Stomach smooth muscle (tissue), 2 donors: ENCODE data around the gene CNTNAP5.

Experiments used
- H3K27ac ChIP-seq: one replicate; pipeline ENCODE4 v1.7.0; 2013; ENCODE audit warnings: mild to moderate bottlenecking, low read length, inconsistent platforms
- H3K27me3 ChIP-seq, 2 donors: one replicate each; pipeline ENCODE4 v1.7.0; 2013; ENCODE audit warnings: low read length in 2 of 2; ENCODE audit not compliant: insufficient read depth in 2 of 2, control insufficient read depth in 1 of 2
- H3K36me3 ChIP-seq, 2 donors: one replicate each; pipeline ENCODE4 v1.7.0; 2013; ENCODE audit warnings: low read length in 2 of 2; ENCODE audit not compliant: control insufficient read depth in 2 of 2, insufficient read depth in 2 of 2
- H3K4me1 ChIP-seq: one replicate; pipeline ENCODE4 v1.7.0; 2013; ENCODE audit warnings: low read length; ENCODE audit not compliant: control insufficient read depth, insufficient read depth
- H3K4me3 ChIP-seq, 2 donors: one replicate each; pipeline ENCODE4 v1.7.0; 2013; ENCODE audit warnings: low read length in 2 of 2
- H3K9ac ChIP-seq, 2 donors: one replicate each; pipeline ENCODE4 v1.7.0; 2013; ENCODE audit warnings: low read length in 2 of 2, mild to moderate bottlenecking in 1 of 2
- H3K9me3 ChIP-seq, 2 donors: one replicate each; pipeline ENCODE4 v1.7.0; 2013; ENCODE audit warnings: low read length in 2 of 2; ENCODE audit not compliant: control insufficient read depth in 2 of 2
- donor health status: healthy.
- donor health status: Pancreatic carcinoma.

Gene CNTNAP5

DNA sequence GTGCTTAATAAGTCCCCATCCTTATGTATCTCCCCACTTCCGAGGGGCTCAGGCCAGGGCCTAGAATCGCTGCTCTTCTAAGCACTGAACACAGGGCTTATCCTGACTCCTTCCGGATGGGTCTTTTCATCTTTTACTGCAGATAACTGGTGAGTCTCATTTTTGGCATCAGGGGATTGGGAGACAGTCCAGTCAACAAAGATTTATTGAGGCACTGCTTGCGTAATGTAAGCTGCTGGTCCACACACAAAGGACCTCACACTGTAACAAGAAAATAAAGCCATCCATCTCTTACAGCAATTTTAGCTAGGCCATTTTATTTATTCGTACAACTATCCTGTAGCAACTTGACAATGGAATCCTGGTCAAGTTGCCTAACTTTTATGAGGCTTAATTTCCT, 600.5 kb downstream of the CNTNAP5 start:
- no peaks in the 10 kb centered on the region for H3K9me3 ChIP-seq
- no peak overlapping the region for H3K27ac ChIP-seq
- no peaks in the 10 kb centered on the region for H3K36me3 ChIP-seq
- H3K9ac ChIP-seq, result no peak overlapping the region
- no peak overlapping the region for H3K4me3 ChIP-seq
- H3K27me3 ChIP-seq, result no peaks in the 10 kb centered on the region
- H3K4me1 ChIP-seq, result no peaks in the 10 kb centered on the region

DNA sequence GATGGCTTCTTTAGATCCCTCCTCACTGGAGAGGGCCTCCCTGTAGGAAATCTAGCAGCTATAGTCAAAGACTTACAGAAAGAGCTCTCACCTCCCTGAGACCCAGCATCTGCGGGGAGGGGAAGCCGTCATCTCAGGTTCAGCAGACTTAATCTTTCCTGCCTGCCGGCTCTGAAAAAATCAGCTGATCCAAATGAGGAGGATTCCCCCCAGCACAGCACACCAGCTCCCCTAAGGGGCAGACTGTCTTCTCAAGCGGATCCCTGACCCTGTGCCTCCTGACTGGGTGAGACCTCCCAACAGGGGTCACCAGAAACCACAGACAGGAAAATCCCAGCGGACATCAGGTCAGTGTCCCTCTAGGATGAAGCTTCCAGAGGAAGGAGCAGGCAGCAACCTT, 601.9 kb downstream of the CNTNAP5 start:
- no peak overlapping the region for H3K4me3 ChIP-seq
- no peak overlapping the region for H3K27ac ChIP-seq
- H3K36me3 ChIP-seq, result no peaks in the 10 kb centered on the region

DNA sequence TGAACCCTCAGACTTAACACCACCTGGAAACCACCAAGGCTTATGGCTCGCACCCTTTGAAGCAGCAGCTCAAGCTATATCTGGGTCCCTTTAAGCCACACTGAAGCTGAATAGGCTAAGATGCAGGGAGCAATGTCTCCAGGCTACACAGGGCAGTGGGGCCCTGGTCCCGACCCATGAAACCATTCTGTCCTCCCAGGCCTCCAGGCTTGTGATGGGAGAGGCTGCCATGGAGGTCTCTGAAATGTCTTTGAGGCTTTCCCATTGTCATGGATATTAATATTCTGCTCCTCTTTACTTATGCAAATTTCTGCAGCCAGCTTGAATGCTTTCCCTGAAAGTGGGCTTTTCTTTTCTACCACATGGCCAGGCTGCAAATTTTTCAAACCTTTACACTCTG, 608.7 kb downstream of the CNTNAP5 start:
- H3K4me1 ChIP-seq, result no peaks in the 10 kb centered on the region
- H3K9ac ChIP-seq, result no peak overlapping the region
- H3K27ac ChIP-seq, result no peak overlapping the region
- H3K36me3 ChIP-seq, result no peaks in the 10 kb centered on the region
- H3K27me3 ChIP-seq, result no peaks in the 10 kb centered on the region
- no peak overlapping the region for H3K4me3 ChIP-seq
- H3K9me3 ChIP-seq, result peaks cover 0 to 2% of the 10 kb centered on the region in 2 donors

More for the DNA sequence above, 601.9 kb downstream of the CNTNAP5 start:
- no peaks in the 10 kb centered on the region for H3K9me3 ChIP-seq
- no peak overlapping the region for H3K9ac ChIP-seq
- no peaks in the 10 kb centered on the region for H3K27me3 ChIP-seq
- H3K4me1 ChIP-seq, result no peaks in the 10 kb centered on the region

DNA sequence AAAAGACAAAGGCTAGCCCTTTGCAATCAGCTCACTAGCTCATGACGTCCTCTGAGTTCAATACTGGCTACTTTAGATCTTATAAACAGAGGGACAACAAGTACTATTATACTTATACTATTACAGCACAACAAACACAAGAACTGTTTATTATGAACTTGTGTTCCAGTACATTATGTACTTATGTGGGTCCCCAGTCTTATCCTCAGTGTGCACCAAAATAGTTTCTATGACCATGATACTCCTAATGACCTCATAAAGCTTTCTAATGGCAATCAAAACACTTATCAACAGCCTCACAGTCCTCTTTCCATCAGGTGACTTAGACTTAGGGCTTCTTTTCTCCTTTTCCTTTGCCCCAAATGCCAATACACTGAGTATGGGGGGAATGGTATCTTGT, 614.4 kb downstream of the CNTNAP5 start:
- Histone ChIP-seq H3K9ac (no peak overlapping the region), H3K27ac (no peak overlapping the region), H3K4me3 (no peak overlapping the region), H3K9me3 (no peaks in the 10 kb centered on the region), H3K27me3 (no peaks in the 10 kb centered on the region), H3K36me3 (no peaks in the 10 kb centered on the region), H3K4me1 (no peaks in the 10 kb centered on the region)

DNA sequence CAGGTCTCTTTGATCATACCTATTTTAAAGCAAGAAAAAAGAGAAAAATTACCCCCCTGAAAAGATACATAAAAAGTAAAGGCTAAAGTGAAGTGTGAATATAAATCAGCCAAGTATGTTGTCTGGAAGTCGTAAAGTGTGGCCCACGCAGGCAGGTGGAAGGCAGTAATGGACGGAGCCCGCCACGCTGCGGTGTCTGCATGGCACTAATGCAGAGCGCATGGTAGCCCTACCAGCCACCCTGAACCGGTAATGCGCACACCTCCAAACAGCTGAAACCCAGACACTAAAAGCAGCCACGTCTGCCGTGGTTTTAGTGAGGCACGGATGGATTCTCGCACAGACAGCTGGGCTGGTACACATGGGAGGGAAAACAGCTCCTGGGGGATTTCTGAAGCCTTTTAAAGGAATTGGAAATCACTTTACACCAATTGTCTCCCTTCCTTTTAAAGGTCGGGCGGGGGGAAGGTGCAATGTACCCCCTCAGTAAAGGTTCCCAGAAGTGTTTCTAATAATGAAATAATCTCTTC, 615.2 kb downstream of the CNTNAP5 start:
- no peaks in the 10 kb centered on the region for H3K9me3 ChIP-seq
- H3K27ac ChIP-seq, result no peak overlapping the region
- H3K36me3 ChIP-seq, result no peaks in the 10 kb centered on the region
- no peak overlapping the region for H3K9ac ChIP-seq
- no peaks in the 10 kb centered on the region for H3K4me1 ChIP-seq
- H3K27me3 ChIP-seq, result no peaks in the 10 kb centered on the region
- no peak overlapping the region for H3K4me3 ChIP-seq

DNA sequence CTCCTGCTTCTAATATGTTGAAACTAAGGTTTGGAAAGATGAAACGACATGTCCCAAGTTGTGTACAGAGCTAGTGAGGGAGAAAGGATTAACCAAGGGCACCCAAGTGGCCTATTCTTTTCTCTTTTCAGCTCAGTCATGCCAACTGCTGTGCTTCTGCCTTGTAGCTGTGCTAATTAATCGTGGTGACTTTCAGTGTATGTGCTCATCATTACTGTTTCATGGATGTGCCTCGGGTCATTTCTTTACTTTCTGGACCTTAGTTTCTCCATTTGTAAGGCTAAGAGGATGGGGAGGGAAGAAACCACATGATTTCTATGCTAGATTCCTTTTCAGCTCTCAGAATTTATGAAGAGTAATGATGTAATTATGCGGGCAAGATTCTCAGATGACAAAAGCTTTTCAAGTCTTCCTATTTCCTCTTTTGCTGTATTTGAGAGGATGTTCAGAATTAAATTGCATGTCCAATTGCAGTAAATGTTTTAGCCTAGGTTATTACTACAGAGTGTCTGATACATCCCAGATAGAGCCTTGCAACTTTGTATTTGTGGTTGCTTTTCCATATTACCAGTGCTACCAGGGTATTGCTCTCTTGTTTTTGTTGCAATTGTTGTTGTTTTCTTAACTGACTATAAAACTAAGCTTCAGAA, 621.2 kb downstream of the CNTNAP5 start:
- H3K27me3 ChIP-seq, result no peaks in the 10 kb centered on the region
- H3K27ac ChIP-seq, result no peak overlapping the region
- no peaks in the 10 kb centered on the region for H3K4me1 ChIP-seq
- no peak overlapping the region for H3K9ac ChIP-seq
- H3K4me3 ChIP-seq, result no peak overlapping the region
- H3K9me3 ChIP-seq, result no peaks in the 10 kb centered on the region
- H3K36me3 ChIP-seq, result no peaks in the 10 kb centered on the region

DNA sequence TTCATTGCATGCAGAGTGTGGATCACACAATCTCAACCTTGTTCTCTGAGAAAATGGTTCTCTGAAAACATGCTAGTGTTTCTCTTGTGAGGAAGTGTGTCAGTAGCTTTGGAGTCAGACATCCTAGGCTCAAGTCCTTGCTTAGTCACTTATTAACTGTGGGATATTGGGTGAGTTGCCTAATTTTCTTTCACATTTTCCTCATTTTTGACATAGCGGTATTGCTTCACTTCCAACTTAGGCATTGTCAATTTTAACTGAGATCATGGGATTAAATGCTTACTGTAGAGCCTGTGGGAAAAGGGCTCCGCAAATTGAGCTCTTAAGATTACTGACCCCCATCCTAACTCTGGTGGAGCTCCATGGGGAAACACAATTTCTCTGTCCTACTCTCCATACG, 622.2 kb downstream of the CNTNAP5 start:
- Histone ChIP-seq H3K9ac (no peak overlapping the region), H3K9me3 (no peaks in the 10 kb centered on the region), H3K36me3 (no peaks in the 10 kb centered on the region), H3K27ac (no peak overlapping the region), H3K27me3 (no peaks in the 10 kb centered on the region), H3K4me3 (no peak overlapping the region), H3K4me1 (no peaks in the 10 kb centered on the region)

DNA sequence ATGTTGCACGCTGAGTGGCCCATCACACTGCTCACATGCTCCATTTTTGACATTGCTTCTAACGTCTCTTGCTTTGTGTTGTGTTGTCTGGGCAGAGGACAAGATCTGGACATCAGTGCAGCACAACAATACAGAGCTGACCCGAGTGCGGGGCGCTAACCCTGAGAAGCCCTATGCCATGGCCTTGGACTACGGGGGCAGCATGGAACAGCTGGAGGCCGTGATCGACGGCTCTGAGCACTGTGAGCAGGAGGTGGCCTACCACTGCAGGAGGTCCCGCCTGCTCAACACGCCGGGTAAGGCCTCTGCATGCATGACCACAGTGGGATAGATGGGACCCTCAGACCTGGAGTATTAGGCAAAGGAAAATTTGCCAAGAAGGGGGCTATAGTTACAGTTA, 622.6 kb downstream of the CNTNAP5 start:
- H3K27ac ChIP-seq, result no peak overlapping the region
- H3K36me3 ChIP-seq, result no peaks in the 10 kb centered on the region
- H3K27me3 ChIP-seq, result no peaks in the 10 kb centered on the region
- no peaks in the 10 kb centered on the region for H3K4me1 ChIP-seq
- no peak overlapping the region for H3K9ac ChIP-seq
- H3K4me3 ChIP-seq, result no peak overlapping the region
- no peaks in the 10 kb centered on the region for H3K9me3 ChIP-seq

DNA sequence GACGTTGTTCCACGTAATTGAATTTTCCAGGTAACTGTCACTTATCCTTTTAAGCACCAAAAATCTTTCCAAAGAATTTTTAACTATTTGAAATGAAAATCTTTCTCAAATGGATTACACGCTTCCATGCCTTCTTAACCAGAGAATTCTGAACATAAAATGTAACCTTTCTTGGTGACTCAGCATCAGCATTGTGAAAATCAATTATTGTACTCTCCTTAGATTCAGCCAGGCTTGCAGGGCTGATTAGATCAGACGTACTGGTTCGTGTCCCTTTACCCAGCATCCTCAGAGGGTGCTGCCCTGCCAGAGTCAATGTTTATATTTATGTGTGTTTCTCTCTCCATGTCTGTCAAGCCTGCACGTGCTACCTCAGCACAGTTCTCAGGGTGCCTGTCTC, 623.9 kb downstream of the CNTNAP5 start:
- Histone ChIP-seq H3K36me3 (no peaks in the 10 kb centered on the region), H3K9me3 (no peaks in the 10 kb centered on the region), H3K4me1 (no peaks in the 10 kb centered on the region), H3K9ac (no peak overlapping the region), H3K27me3 (no peaks in the 10 kb centered on the region), H3K27ac (no peak overlapping the region), H3K4me3 (no peak overlapping the region)

DNA sequence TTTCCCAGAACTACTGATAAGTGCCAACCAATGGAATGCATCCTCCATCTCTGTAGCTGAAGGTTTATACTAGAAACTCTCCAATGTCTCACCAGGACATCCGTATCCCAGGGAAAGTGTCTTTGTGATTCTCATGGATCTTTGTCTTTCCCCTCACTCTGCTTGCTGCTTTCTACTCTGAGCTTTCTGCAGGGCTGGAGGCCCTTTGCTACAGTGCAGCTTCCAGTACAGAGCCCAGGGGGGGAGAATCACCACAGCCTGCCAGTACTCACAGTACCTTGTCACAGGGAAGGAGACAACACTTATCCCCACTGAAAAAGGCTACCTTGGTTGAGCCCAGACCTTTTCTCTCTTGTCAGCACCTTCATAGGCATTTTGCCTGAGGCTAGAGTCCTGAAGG, 627.0 kb downstream of the CNTNAP5 start:
- Histone ChIP-seq H3K27ac (no peak overlapping the region), H3K9ac (no peak overlapping the region), H3K36me3 (no peaks in the 10 kb centered on the region), H3K27me3 (no peaks in the 10 kb centered on the region), H3K9me3 (no peaks in the 10 kb centered on the region), H3K4me3 (no peak overlapping the region), H3K4me1 (no peaks in the 10 kb centered on the region)

DNA sequence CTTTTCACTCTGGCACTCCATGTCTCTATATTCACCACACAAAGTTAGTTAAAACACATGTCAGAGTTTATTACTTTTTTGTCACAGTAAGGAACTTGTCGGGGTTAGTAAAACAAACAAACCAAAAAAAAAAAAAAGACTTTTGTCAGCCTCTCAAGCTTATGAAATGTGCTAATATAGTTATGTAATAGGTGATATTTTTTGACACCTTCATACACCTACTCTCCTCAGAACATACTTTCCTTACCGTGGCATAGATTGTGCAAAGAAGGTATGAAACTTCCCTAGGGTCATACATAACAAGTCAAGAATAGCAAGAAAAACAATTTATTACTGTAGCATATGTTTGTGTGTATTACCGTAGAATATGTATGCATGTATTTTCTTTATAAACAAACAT, 633.3 kb downstream of the CNTNAP5 start:
- no peaks in the 10 kb centered on the region for H3K9me3 ChIP-seq
- no peak overlapping the region for H3K4me3 ChIP-seq
- H3K9ac ChIP-seq, result no peak overlapping the region
- no peaks in the 10 kb centered on the region for H3K27me3 ChIP-seq
- no peaks in the 10 kb centered on the region for H3K4me1 ChIP-seq
- H3K27ac ChIP-seq, result no peak overlapping the region
- H3K36me3 ChIP-seq, result no peaks in the 10 kb centered on the region
